ENCODE data around the gene MAPK12.
A peak's percentile ranks its signal among the peaks of the same experiment; 100 is the strongest.

MAPK12 gene

DNA sequence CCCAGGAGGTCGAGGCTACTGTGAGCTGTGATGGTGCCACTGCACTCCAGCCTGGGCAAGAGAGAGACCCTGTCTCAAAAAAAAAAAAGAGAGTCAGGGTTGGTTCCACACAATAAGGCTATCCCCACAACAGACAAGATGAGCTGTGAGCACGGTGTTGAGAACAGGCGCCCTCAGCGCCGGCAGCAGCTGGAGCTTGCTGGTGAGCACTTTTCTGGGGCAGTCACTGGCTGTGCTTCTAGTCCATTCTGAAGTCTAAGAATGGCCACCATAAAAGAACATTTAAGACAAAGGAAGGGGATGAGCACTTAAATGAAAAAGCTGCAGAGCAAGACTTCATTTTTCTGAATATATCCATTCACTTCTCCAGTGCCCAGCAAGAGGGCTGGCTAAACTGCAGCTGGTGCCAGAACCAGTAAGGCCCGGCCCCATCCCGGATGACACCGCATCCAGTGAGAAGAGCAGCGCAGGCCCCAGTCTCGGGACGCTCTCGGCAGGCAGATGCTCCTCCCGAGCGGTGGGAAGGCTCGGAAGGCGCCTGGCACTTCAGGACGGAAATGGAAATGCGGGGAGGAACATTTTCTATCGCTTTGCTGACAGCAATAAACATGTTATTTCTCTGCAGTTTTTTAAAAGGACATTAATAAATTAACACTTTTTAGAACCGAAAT, 28.9 kb downstream of the MAPK12 start:
- no peak for DNase-seq (ENCODE audit: low read depth)

DNA sequence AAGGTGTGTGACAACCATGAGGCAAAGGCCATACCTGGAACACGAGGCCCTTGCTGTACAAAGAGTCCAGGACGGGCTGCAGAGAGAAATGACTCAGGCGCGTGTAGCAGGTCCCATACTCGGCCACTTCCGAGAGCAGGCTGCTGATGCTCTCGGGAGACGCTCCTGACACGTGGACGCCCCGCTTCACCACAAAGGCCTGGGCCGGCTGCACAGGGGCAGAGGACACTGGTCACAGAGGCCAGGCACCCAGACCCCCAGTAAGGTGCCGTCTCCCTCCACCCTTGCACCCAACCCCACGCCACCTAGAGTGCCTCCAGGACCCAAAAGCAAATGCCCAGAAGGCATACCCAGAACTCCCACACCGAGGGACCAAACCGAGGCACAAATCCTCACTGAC, 32.1 kb downstream of the MAPK12 start:
- DNase-seq (ENCODE audit: low read depth): no peak

DNA sequence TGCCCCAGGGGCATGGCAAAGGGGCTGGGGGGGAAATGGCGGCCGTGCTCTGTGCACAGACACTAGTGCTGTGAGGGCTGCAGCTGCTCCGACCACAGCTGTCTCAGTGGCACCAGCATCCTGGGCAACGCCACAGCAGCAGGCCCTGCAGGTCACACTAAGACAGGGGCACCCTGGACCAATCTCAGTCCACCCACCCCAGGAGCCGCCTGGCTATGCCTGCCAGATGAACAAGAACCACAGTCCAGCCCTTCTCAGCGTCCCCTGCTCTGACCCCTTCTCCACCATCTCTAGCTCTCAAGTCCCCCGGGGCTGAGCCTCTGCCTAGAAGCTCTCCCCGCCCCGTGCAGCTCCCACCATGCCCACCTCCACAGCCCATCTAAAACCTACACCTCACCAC, 33.1 kb downstream of the MAPK12 start:
- DNase-seq (ENCODE audit: low read depth): no peak

DNA sequence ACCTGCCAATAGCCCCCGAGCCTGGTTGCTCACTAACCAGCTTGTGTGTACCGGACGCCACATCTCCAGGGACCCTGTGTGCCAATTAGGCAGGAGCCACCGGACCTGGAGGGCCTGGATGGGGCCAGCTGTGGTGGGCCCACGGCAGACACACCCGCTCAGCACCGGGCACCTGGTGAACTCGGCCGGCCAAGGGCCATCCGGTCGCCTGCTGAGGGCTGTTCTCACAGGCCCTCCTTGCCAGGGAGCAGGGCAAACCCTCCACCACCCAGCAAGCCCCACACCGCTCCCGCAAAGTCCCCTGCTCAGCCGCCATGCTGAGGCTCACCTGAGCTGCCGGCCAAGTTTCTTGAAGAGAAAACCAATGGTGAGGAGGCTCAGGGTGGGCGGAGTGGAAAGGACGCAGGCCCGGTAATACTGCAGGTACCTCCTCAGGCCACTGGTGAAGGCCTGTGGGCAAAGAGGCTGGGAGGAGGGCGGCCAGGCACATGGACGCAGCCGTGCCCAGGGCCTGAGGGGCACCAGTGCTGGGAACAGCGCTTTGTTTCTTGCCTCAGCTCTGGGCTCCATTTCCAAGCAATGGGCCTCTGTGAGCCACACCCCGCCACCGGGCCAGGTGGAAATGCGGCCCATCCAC, 33.8 kb downstream of the MAPK12 start:
- no peak for DNase-seq (ENCODE audit: low read depth)

DNA sequence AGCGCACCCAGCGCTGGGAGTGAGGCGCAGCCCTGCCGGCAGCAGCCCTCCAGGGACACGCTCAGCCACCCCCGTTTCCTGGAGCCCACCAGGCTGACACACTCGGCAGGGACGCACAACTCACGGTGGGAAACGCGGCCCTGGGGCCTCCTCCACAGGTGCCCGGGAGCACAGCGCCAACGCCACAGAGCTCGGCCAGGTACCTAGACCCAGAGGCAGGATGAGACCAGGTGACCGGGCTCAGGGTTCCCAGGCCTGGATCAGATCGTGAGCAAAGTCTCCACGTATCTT, 34.7 kb downstream of the MAPK12 start:
- no peak for DNase-seq (ENCODE audit: low read depth)

DNA sequence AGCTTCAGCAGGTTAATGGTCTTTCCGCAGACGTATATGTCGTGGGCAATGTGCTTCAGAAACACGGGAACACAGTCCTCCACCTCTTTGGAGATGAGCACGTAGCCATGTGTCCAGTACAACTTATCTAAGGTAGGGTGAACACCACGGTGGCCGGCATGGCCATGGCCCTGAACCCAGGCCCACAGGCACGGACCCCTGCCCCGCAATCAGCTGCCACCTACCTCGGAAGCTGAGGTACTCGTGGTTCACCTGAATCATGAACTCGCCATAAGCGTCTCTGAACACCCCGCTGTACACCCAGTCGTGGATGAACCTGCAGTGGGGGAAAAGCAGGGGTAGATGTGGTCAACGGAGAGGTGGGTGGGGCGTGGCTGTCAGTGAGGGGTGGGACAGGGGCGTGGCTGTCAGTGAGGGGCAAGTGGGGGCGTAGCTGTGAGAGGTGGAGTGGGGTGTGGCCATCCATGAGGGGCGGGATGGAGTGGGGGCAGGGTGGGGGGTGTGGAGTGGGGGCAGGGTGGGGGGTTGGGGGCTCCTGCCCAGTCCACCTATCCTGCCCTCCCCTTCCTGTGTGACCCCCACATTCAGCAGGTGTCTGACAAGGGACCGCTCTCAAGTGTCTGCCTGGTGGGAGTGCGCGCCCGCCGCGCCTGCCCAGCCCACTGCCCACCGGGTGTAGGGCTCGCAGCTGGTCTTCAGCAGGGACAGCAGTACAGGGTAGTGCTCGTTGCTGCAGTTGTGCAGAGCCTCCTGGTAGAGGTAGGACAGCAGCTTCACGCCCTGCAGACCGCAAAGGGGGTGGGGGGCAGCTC, 35.2 kb downstream of the MAPK12 start:
- DNase-seq (ENCODE audit: low read depth): no peak

DNA sequence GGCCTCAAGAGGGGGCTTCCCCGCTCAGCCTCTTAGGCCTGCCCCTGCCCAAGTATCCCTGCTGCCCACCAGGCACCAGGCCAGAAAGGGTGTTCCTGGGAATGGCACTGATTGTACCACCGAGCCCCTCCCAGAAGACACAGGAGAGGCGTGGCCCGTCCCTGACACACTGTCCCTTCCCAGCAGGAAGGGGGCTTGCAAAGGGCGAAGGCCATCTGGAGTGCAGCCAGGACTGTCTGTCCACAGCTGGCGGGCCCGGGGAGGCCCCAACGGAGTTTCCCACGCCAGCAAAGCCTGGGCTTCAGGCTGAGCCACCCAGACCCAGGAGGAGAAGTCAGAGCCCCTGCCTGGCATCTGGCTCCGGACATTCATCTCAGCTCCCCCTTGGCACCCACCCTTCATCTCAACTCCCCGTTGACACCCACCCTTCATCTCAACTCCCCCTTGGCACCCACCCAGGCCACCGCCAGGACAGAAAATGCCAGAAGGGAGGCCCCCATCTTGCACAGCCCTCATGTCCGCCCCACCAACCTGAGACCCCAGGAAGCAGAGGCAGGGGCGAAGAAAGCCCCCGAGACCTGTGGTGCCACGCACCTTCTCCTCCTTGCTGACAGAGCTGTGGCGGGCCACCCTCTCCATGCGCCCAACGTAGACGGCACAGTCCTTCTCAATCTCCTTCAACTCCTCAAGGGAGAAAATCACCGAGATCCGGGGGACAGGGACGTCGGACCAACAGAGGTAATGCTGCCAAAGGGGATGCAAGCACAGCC, 36.1 kb downstream of the MAPK12 start:
- no peak for DNase-seq (ENCODE audit: low read depth)

DNA sequence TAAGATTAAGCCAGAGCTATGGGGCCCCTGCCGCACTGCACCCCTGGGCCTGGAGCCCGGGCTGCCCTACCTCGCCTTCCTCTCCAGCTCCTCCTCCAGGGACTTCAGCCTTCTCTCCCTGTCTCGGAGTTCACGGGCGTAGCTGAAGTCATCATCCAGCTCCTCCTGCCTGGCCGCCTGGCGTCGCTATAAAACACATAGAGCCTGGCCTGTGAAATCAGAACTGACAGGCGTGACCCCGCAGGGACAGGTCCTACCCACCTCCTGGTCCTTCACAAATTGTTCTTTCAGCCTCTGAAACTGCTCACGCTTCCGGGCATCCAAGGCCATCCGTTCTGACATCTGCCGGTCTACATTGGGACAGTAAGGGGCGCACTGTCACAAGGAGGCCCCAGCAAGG, 37.4 kb downstream of the MAPK12 start:
- DNase-seq (ENCODE audit: low read depth): no peak

DNA sequence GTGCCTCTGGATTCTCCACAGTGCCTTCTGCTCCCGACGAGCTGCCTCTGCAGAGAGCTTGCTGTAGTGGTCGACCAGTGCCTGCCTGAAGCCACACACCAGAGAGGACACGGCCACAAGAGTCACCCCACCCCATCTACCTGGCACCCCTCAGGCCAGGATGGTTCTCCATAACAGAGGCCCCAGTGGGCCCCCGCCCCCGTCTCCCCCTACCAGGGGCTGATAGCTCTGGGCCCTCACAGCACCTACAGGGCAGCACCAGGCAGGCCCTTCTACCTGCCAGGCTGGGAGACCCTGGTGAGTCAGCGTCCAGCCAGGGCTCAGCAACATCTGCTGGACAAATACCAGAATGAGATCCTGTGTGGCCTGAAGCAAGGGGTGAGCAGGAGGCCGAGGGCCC, 39.0 kb downstream of the MAPK12 start:
- DNase-seq (ENCODE audit: low read depth): no peak

DNA sequence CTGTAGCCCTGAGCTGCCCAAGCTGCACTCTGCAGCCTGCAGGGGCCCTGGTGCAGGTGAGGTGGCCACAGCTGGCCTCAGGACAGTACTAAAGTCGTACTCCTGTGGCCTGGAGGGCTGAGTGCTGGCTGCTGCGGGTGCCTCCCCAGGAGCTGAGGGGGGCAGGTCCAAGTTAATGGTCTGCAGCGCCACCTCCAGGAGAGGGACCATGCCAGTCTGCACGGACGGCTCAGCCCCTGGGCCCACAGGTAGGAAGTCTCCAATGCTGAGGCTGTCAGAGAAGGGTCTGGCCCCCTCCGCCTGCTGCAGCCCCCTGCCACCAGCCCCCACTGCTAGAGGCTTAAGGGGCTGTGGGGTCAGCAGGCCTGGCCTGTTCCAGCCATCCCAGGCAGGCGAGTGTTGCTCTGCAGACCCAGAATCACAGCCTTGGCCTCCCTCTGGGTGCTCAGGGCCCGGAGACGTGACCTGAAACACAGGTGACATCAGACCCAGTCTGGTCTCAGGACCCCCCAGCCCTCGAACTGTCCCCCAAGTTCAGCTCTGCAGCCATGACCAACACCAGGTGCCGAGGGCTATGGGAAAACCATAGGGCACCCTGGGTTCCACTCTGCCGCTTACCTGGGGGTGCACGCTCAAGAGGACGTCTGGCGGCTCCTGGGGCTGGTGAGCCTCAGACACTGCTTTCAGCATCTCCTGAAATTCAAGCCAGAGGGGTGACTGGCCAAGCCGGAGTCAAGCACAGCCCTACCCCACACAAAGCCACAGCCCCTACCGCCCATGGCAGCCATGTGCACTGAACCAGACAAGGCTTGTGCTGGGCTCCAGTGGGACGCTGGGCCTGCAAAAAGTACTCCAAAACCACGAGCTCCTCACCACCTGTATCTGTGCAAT, 39.8 kb downstream of the MAPK12 start:
- DNase-seq (ENCODE audit: low read depth): no peak

DNA sequence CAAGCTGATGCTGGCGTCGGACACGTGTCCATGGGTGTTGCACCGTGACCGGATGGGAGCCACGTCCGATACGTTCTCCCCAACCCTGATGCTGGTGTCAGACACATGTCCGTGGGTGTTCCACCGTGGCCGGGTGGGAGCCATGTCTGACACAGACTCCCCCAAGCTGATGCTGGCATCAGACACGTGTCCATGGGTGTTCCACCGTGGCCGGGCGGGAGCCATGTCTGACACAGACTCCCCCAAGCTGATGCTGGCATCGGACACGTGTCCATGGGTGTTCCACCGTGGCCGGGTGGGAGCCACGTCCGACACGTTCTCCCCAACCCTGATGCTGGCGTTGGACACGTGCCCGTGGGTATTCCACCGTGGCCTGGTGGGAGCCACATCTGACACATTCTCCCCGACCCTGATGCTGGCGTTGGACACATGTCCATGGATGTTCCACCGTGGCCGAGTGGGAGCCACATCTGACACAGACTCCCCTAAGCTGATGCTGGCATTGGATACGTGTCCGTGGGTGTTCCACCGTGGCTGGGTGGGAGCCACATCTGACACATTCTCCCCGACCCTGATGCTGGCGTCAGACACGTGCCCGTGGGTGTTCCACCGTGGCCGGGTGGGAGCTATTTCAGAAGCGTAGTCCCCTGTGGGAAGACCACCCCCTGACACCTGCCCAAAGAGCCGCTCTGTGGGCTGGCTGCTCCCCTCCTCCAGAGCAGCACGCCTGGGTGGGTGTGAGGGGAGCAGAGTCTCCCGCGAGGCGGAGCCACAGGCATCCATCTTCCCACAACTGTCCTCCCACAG, 40.7 kb downstream of the MAPK12 start:
- DNase-seq (ENCODE audit: low read depth): no peak

DNA sequence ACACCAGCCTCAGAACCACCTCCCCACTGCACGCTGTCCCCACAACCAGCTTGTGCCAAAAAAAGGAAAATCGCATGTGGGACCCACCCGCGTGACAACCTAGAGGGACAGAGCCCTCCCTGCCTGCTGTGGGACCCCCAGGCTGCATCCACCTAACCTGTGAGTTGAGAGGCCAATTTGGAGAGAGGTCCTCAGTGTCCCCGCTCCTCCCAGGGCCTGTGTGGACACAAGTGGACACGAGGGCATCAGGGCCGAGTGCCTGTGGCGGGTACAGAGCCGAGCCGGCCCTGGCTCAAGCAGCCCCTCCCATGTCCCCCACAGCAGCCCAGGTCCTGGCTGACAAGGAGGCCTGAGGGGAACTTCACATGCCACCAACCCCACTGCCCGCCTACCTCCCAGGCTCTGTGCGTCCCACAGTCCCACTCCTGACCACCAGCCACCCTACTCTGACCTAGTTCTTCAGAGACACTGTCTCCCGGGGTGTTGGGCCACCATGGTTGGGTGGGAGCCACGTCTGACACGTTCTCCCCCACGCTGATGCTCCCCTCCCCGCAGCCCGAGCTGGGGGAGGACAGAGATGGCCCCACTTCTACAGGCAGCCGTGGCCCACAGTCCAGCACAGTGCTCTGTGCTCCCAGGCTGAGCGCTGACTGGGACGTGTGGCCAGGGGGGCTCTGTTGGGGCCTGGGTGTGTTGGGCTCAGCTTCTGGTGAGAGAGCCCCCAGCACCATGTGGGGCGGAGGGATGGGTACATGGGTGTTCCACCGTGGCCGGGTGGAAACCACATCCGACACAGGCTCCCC, 41.5 kb downstream of the MAPK12 start:
- no peak for DNase-seq (ENCODE audit: low read depth)

DNA sequence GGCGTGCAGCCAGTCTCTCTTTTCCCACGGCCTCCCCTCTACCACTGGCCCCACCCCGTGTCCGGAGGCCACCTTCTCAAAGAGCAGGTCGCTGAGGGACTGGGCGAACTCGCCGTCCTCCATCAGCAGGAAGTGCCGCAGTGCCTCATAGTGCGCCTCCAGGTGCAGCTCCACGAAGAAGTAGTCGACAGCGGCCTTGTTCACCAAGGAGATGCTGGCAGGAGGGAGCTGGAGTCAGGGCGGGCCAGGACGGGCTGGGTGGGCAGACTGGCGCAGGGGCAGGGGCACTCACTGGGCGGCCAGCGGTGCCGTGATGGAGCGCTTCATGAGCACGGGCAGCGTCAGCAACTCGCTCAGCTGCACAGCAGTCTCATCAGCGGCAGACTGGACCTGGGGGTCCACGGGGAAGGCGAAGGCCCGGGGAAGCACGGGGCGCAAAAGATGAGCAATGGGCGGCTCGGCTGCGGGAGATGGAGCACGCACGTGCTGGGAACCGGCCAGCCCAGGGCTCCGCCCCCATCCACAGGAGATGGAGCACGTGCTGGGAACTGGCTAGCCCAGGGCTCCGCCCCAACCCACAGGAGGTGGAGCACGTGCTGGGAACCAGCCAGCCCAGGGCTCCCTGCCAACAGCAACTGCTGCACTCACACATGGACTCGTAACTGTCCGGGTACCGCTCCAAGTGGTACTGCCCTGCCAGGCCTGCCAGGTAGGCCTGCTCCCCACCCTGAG, 42.3 kb downstream of the MAPK12 start:
- peak; percentile 85 for DNase-seq (ENCODE audit: low read depth)

DNA sequence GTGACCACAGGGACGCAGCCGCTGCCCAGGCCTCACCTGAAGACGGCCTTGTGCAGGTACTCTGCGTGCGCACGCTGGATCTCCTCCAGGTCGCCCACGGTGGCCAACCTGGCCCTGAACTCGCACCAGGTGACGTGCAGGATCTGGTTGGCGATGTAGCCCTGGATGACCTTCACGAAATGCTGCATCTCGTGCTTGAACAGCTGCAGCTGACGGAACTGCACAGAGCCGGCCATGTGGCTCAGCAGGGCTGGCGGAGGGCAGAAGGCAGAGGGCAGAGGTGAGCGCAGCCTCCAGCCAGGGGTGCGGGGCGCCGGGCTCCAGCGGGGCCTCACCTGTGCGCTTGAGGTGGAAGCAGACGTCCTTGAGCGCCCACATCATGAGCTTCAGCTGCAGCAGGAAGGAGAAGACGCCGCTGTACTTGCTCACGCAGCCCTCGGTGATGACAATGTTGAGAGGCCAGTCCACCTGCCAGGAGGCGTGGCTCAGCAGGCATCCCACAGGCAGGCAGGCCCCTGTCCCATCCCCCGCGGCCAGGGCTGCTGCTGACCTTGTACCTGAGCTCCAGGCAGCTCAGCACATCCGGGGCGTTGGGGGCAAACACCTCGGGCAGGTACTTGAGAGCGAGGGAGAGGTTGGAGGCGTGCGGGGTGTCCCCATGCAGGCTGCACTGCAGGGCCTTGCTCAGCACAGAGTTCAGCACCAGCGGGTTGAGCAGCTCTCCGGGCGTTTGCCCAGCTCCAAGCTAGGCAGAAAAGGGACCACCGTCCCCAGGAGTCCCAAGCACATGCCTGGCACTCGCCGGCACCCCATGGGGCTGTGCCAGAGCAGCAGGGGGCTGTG, 43.1 kb downstream of the MAPK12 start:
- no peak for DNase-seq (ENCODE audit: low read depth)

DNA sequence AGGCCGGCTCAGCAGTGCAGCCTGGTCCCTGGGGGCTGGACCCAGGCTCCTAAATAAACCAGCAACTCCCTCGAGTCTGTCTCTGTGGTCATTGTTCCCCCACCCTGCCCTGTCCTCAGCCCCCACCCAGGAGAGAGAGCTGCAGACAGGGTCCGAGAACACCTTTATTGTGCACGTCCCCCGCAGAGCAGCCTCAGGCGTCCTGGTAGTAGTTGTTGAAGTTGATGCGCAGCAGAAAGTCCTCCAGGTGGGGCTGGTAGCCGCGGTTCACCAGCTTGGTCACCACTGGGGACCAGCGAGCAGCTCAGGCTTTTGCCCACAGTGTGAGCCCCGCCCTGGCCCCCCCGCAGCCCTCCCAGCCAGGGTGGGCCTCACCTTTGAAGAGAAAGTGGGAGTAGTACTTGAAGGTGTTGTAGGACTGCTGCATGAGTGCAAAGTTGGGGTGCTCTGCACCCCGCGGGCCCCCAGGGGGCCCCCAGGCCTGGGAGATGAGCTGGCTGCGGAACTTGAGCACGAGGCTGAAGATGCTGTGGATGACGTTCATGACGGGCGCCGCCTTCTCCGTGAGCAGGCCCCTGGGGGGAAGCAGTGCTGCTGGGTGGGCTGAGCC, 43.8 kb downstream of the MAPK12 start:
- DNase-seq (ENCODE audit: low read depth): no peak

DNA sequence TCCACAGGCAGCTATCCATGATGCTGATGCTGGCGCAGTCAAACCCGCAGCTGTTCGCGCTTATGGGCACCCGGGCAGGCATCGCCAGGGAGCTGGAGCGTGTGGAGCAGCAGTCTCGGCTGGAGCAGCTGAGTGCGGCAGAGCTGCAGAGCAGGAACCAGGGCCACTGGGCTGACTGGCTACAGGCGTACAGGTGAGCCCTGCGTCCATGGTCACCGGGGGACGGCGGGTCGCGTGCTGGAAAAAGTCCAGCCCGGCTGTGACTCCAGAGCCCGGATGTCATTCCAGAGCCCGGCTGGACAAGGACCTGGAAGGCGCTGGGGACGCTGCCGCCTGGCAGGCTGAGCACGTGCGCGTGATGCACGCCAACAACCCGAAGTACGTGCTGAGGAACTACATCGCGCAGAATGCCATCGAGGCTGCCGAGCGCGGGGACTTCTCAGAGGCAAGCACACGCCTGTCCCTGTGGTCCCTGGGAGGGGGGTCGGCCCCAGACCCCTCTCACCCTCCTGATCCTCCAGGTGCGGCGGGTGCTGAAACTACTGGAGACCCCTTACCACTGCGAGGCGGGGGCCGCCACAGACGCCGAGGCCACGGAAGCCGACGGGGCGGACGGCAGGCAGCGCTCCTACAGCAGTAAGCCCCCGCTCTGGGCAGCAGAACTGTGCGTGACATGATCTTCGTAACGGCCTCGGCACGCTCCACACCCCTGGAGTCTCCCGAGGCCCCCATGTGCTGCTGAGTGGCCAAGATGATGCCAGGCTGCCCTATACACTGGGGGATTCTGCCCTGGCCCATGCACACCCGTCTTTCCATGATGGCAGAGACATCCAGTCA, 44.6 kb downstream of the MAPK12 start:
- DNase-seq (ENCODE audit: low read depth): no peak

Measured in EH (cell line).